GM19452 (cell line): ENCODE measurements around the gene CPLX4.

ENCODE experiments used
- ATAC-seq: cut with Tn5 transposase; IDR thresholded peaks from one replicate; pipeline ENCODE4 v1.9.1; 2021; ENCODE audit not compliant: unreplicated experiment

CPLX4 gene

GRCh38 chr18:59308248-59308937 is 10.1 kb downstream of the CPLX4 start:
- peak; percentile 89 for ATAC-seq

DNA sequence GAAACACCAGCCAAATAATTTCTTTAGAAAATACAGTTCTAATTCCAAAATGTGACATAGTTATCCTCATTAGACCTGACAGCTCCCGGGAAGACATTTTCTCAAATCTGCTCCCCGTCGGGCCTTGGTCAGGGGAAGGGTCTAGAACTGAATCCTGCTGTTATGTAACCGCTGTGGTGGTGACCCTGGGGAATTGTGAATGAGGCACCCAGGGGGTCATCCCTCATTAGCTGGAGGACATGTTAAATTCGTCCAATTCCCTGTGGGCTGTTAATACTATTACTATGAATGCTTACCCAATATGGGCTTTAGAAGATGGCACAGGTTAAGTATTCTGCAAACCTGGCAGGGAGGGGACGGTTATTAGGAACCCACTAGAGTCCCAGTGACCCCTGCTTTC is 11.8 kb downstream of the CPLX4 start:
- ATAC-seq: no peak

DNA sequence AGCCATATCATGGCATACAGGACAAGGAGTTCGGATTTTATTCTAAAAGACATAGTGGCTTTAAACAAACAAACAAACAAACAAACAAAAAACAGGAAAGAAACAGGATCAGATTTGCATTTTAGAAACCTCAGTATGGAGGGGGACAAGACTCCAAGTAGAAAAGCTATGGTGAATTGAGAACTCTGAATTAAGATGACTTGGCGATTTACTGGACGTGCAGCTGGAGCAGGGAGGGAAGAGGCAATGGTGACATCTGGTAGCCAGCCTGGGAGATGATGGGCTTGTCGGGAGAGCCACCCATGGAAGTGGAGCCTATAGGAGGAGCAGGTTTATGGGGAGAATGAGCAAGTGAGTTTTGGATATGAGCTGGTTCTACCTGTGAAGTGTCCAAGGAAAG is 13.2 kb downstream of the CPLX4 start:
- ATAC-seq: no peak

GRCh38 chr18:59303656-59304195 is 14.7 kb downstream of the CPLX4 start:
- no peak for ATAC-seq

- no peak for ATAC-seq
These were observed 15.4 kb downstream of the CPLX4 start for GRCh38 chr18:59303006-59303405.

GRCh38 chr18:59301929-59302328 is 16.5 kb downstream of the CPLX4 start:
- no peak for ATAC-seq

DNA sequence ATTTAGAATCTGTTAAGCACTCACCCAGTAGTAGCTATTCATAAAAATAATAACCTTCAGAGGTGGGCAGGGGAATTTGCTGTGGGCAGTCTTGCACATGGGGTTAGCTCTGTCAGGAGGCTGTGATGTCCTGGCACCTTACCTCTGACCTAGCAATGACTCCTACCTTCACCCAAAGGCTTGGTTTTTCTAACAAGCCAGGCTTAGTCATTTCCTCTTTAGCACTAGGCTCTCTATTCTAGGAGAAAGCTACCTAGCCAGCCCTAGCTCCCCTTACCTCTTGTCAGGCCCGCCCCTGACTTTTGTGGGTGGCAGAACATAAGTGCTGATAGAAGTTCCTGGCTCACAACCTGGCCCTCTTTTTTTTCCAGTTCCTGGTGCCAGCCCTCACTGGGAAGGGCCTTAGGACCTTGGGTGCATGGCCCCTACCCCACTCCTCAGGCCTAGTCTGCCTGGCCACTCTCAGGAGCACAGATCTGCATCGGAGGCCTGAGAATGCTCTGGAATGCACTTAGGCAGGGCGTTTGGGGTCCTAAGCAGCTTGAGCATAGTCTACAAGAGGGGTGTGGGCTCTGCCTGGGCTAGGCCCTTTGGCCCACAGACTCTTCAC is 17.7 kb downstream of the CPLX4 start:
- no peak for ATAC-seq

DNA sequence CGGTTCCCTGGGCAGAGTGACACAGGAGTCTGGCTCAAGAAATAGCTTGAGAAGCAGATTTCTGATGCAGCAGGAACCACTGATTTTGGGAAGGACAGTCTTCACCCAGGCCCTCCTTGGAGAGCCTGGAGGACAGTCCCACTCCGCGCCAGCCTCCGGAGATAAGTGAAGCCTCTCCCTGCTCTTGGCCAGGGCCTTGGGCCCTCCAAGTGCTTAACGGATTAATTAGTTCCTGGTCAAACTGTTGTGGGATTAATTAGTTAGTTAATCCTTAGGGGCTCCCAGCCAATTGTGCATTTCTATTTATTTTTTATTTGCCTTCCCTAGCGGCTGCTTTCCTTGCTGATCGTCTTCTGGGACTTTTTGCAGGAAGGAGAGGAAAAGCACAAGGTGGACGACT is 19.6 kb downstream of the CPLX4 start:
- ATAC-seq: no peak

- ATAC-seq: no peak
These were observed 25.1 kb downstream of the CPLX4 start for GRCh38 chr18:59293317-59293716.

DNA sequence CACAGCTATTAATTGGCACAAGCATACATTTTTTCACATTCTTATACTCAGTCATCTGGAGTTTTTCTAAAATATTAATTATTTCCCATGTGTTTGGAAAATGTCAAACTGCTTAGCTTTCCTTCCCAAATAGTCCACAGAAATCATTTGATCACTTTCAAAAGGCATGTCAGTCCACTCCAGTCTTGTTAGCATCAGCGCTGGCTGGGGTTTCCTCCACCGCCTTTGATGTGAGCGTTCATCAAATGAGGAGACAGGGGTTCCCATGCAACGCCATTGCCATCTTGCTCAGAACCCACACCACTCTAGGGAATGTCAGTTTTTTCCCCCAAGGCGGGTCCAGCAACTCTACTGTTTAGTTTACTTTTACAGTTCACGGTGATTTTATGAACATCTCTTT is 32.1 kb downstream of the CPLX4 start:
- ATAC-seq: no peak

DNA sequence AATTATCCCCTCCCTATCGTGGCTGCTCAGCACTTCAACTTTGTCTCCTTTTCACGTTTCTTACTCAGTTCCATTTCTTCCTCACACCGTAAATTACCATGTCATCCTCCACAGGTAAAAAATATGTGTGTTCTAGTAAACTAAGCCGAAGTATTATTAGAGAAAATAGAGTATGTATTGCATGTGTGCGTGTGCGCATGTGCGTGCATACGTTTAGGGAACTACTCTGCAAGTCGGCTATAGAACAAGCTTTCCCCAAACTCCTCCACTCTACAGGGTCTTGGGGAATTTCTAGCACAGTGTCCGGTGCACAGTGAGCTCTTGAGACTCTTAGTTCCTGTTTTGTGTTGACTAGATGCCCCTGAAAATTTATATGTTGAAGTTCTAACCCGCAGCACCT is 36.1 kb downstream of the CPLX4 start:
- no peak for ATAC-seq

- no peak for ATAC-seq
These were observed 38.7 kb downstream of the CPLX4 start for GRCh38 chr18:59279722-59280121.

- no peak for ATAC-seq
These were observed 39.3 kb downstream of the CPLX4 start for GRCh38 chr18:59279193-59279592.

- ATAC-seq: no peak
These were observed 39.7 kb downstream of the CPLX4 start for GRCh38 chr18:59278793-59279192.

DNA sequence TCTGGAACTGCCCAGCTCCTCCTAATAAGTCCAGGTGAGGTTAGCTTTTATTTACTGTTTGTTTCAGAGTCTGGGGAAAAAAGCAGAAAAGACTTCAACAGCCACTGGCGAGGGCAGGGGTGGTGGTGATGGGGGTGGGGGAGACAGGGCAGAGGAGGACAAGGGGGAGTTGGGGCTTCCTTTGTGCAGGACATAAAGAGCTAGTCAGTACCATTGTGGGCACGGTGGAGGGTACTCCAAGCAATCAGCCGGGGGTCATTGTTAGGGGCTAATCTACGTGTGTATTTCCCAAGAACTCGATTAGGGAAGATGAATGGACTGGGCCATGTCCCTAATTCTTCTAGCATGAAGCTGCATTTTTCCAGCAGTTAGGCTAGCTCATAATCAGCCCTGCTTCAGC is 42.4 kb downstream of the CPLX4 start:
- no peak for ATAC-seq

DNA sequence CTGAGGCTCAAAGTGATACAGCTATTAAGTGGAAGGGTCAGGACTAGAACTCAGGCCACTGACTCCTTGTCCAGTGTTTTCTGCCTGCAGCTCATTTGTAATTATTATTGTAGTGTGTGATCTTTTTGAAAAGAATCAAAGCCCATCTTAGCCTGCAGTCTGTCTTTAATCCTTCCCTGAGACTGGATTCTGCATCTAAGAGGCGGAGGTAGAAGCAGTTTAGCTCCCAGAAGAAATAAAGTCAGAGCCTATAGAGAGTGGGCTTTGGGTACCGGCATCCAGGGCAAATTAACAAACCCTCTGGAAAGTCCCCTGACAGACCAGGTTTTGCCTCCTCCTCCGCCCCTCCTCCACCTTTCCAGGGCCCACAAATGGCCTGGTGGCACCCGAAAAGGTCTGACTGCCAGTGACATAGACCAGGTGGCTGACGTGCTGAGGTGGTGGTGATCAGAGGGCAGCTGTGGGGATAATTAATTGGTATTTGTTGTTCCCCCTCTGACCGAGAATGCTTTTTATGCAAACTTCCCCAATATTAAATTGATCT is 43.0 kb downstream of the CPLX4 start:
- no peak for ATAC-seq

GRCh38 chr18:59274533-59274928 is 43.9 kb downstream of the CPLX4 start:
- ATAC-seq: no peak

DNA sequence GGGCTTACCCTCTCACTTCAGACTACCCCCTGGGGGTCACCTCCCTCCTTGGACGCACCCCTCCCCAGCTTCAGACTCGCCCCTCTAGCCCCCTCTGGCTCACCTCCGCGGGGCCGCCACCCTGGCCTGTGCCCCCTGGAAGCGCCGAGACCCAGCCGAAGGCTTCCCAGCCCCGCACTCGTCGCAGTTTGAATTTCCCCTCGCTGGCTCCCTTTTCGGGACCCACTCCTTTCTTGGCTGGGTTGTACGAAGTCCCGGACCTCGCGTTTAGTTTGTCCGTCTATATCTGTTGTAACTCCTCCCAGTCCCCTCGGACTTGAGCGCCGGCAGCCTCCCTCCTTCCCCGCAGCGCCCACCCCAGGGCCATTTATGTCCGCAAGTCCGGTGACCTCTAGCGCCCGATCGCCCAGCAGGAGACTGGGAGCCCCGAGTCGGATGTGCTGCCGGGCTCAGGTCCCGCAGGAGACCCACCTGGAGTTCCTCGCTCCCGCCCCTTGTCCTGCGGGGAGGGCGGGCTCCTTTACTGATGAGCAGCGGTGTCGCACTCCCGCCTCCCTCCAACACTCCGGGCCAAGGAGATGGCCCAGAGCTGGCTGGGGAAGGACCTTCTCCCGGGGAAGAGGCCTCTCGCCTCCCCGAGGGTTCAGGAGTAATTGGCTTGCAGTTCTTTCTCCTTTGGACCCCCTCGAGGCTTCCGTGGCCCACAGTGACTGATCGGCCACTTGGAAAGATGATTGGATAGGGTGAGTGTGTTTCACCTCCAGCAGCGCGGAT is 44.5 kb downstream of the CPLX4 start:
- no peak for ATAC-seq

DNA sequence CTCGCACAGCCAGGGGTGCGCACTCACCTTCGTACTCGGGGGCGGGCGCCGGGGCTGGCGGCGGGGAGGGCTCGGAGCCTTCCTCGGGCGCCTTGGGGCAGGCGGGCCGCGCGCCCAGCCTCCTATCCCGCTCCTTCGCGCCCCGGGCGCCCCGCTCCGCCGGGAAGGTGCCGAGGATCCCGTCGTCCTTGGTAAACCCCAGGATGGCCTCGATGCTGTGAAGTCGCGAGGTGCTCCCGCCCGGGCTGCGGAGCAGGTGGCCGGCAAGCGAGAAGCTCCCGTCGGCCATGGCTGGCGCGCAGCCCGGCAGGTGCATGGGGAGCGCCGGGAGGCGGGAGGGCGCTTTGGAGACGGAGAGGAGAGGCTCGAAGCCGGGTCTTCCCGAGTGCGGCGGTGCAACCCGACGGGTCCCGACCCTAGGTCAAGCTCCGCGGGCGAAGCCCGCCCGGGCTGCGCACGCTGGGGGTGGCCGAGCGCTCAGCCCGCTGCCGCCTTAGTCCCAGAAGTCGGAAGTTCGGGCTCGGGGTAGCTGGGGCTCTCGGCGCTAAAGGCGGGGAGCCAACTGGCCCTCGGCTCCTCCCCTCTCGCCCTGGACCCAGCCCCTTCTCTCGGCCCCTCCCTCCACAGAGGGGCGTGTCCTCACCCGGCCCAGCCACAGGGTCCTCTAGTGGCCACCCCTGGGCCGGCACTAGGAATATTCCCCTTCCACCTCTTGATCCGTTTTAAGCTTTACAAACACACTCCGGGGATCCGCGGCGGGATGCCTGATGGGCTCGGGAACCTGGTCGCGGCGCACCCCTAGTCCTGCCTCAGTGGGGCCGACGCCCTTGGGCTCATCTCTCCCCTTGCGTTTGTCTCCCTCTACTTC is 45.3 kb downstream of the CPLX4 start, which contains the start of gene RAX:
RAX (minus strand) TSS at position 564 of the 868 bp plus-strand sequence; CDS start at position 316, 248 bp downstream.
- ATAC-seq: peak; percentile 63

DNA sequence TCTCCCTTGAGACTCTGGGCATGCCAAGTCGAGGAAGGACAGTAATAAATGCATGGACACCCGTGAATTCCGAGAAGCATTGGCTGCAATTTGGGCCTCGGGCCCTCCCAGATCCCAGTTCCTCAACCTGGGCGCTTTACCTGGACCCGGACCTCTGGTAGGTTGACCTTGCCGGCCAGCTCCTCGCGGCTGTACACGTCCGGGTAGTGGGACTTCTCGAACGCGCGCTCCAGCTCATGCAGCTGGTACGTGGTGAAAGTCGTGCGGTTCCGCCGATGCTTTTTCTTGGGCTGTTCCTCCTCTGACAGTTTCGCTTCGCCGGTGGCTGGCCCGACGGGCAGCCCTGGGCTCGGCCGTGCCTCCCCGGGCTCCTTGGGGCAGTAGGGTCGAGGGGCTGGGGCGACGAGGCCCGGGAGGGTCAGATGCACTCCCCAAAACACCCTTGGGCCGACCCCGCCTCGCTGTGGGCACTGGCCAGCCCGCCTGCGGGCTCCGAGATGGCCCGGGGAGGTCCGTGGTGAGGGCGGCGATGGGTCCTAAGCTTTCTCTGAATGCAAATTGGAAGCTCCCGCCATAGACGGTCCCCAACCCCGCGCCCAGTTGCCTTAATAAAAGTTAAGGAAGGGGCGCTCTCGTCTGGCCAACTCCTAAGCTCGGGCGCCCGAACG is 46.1 kb downstream of the CPLX4 start:
- ATAC-seq: no peak
